Globus pallidus (tissue), 1 donor: Measurements from ENCODE around the gene RAI1.

Experiments used
- DNase-seq: peaks from one replicate; pipeline ENCODE4 v3.0.0-alpha.2; 2015; ENCODE audit warnings: low spot score

Gene RAI1

DNA sequence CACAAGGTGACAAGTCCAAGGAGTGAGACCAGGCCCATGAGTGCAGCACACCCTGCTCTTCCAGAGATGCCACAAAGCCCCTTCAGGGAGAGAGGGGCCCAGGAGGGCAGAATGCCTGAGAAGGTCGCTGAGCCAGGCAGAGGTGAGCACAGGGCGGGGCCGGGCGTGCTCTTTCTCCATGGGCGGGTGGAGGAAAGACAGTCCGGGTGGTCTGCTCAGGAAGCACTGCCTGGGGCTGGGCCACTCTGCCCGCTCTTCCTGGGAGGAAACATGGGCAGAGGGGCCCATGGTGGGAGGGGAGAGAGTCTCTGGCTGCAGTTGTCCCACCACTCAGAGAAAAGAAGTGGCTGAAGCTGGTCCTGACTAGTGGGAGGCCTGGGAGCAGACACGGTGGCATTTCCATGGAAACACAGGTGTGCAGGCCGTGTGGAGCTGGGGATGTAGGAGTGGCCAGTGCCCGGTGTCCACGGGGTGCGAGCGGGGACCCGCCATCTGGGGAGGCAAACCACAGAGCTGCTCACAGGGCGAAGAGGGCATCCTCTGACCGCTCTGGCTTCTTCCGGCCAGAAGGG, 165.9 kb downstream of the RAI1 start:
- DNase-seq, result no peak

DNA sequence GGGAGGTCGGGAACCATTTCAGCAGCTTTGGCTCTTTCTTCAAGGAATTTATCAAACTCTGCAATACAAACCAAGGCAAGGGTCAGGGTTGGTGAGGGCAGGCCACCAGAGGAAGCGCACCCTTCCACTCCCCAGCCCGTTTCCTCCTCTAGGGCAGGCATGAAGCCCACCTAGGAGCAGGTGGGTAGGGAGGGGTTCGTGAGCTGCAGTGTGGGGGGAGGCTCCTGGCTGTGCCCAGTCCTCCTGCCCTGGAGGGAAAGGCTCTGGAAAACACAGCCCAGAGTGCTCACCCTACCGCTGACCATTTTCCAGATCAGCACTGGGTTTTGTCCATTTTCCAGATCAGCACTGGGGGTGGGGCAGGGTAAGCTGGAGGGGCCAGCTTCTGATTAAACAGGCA, 166.5 kb downstream of the RAI1 start:
- DNase-seq, result no peak

DNA sequence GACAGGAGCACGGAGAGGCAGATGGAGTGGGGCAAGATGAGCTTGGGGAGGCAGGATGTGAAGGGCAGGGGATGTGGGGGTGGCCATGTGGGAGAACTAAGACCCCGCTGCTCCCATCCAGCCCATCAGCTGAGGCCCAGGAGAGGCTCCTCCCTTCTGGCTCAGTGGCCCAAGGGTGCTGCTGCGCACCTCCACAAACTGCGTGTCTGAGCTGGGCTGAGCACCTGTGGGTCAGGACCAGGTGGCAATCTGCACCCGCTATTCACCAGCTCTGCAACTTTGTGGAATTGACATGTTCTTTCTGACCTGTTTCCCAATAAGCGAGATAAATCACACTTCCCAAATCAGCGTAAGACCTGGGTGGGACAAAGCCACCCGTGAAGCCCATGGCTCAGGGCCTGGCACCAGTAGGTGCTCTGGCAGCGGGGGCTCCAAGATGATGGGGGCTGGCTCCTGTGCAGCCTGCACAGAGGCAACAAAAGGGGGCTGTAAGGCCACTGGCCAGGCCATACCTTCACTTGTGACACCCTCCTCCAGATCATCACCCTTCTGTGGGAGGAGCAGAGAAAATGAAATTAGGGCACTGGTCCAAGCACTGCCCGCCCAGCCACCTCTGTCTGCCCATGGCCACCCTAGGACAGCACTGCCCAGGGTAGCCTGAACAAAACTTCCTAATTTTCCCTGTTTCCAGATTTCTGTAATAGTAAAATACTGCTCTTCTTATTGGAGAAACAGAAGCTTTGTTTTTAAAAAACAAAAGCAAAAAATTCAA, 167.2 kb downstream of the RAI1 start:
- DNase-seq, result no peak

DNA sequence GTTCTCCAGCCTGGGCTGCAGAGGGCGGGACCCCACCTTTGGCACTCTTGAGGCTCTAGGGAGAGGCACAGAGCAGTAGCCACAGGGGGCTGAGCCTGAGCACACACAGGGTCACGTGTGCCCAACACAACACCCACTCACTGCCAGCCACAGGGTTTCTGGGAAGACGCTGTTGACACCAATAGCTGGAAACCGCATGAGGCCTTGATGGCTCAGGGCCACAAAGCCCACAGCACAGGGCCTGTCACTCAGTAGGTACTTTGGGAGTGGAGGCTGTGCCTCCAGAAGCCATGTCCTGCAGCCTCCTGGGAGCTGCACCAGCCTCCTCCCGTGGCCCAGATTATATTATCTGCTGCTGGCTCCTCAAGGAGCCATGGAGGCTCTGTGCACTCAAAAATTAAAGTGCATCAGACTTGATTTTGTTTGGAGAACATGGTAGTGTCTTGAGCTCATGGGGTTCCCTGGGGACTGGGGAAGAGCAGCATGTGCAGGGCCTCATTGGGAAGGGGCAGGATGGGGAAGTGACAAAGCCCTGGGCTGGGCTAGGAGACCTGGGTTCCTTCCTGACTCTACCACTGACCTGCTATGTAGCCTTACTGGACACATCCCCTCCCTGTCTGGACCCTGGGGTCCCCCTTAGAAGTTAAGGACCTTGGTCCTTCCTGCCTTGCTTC, 168.0 kb downstream of the RAI1 start:
- peak; percentile 63 for DNase-seq

DNA sequence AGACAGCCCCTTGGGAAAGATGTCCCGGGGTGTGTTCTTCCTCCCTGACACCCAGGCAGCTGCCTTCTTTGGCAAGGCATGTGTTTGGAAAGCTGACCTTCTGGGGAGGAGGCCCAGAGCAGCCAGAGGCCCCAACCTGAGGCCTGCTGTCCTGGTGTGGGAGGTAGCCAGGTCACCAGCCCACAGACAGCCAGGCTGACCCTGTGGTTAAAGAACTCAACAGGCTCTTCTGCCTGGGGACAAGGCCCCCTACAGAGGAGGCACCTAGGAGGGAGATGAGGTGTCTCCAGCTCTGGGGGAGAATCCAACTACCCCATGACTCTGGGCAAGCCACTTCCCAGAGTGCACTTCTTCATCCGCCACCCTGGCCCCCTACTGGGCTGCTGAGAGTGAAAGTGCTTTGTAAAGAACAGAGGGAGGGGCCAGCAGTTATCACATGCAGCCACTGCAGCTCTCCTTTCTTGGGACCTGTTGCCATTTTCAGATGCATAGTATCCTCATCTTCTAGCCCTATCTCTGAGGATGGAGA, 168.7 kb downstream of the RAI1 start:
- peak; percentile 71 for DNase-seq

DNA sequence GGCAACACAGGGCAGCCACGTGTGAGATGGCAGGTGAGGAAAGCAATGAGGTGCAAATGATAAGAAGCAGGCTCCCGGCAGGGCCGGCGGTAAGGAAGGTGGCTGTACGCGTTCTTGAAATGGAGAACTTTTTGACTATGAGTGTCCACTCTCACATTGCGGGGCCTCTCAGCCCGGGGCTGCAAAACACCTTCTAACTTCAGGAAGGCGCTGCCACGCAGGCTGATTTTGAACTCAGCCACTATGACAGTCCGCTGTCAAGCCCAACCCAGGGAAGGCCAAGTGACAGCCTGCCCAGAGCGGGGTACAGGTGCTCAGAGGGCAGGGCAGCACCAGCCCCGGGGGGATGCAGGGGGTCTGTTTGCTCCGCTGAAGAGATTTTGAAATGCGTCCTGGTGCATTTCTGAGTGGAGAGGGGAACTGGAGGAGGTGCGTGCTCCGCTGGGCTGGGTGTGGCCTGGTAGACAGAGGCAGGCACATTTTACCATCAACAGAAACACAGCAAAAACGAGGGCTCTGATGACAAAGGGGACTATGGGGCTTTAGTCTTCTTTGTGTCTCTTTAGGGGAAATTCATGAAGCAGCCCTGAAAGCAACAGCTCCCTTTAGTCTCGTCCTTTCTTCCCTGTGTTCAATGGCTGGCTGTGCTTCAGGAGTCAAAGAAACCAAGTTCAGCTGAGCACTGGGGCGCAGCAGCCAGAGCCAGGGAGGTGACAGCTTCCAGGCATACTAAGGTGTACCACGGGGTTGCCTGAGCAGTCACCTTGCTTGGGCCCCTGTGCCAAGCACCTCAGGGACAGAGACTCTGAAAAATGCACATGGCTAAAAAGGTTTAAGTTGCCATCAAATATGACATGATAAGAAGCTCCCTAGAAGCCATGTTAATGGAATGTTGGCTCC, 170.1 kb downstream of the RAI1 start:
- no peak for DNase-seq

DNA sequence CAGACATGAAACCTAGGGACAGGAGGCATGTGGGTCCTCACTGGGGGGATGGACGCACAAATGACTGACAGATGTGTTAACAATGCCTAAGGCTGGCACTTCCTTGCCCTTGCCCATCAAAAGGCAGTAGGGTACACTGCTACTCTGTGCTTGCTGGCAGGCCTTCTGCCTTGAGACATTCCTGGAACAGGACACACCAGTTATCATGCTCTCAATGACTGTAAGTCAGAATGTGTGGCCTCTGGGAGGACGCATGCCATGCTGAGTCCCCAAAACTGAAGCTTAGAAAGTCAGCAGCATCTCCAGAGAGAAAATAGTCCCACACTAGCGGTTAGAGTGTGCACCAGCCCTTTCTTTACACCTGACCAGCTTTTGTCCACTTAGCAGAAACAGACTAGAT, 171.7 kb downstream of the RAI1 start:
- no peak for DNase-seq

DNA sequence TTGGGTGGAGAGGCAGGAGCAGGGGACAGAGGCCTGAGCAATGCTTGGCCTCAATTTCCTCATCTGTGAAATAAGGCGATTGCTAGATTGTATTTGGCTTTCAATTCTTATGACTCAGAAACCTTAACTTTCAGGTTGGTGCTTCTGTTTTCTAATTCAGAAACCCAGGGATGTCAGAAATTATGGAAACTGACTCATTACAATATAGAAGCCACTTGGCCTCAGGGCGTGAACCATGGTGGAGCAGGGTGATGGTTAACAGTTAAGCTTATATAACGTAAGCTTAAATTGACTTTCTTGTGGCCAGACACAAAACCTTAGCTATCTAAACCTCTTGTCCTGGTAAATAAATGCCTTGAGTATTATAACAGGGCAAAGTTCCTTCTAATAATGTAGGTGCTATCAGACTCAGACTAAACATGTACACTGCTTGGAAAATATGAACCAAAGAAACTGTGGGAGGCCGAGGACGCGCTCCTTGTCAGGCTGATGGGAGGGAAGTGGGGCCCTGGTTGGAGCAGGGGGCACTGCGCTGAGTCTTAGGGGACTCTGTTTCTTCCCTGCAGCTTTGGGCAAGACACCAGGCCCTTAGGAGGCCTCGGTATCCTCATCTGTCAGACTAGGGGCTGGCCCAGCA, 172.7 kb downstream of the RAI1 start:
- DNase-seq, result no peak

DNA sequence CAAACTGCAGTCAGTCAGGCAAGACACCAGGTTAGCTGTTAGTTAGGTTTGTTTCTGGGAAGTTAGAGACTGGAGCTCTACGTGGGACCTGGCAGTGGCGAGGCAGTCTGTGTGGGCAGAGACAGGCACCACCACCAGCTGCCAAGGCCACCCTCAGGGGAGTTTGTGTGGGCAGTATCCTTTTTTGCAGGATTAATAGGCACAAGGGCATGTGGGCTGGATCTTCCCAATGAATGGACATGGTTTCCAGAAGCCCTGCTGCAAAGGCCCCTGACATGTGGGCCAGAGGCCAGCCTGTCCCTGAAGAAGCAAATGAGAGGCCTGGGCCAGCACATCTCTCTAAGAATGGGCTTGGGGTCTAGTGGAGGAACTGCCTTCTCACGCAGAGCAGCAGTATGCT, 174.7 kb downstream of the RAI1 start:
- no peak for DNase-seq

DNA sequence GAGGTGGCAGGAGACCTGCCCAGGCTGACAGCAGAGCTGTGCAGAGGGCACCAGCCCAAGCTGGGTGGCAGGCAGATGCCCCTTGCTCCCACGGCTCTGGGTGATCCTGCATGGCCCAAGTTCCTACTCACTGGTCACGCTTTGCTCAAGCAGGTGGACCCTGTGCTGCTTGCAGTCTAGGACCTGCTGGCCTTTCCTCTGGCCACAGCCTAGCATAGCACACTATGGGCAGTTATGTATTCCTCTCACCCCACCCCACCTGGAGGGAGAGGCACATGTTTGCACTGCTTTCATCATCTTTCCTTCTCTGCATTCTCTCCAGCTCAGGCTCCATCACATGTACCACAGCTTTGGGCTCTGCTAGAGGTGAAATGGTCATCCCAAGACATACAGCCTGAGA, 175.1 kb downstream of the RAI1 start:
- DNase-seq, result no peak

DNA sequence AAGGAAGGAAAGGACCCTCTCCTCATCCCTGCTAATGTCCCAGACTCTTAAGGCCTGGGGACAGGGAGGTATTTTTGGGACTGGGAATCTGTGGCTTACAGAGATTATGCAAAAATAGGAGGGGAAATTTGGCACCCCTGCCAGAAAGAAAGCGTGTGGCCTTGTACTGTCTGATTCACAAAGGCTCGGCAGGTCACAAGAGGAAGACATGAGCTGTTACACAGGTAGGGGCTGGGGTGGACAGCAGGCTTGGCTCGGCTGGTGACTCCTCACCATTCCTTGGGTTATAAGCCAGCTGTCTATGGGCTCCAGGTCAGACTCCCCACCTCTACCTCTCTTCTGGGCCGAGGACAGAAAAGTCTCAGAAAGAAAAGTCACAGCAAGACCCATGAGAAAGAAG, 176.2 kb downstream of the RAI1 start:
- DNase-seq, result no peak

DNA sequence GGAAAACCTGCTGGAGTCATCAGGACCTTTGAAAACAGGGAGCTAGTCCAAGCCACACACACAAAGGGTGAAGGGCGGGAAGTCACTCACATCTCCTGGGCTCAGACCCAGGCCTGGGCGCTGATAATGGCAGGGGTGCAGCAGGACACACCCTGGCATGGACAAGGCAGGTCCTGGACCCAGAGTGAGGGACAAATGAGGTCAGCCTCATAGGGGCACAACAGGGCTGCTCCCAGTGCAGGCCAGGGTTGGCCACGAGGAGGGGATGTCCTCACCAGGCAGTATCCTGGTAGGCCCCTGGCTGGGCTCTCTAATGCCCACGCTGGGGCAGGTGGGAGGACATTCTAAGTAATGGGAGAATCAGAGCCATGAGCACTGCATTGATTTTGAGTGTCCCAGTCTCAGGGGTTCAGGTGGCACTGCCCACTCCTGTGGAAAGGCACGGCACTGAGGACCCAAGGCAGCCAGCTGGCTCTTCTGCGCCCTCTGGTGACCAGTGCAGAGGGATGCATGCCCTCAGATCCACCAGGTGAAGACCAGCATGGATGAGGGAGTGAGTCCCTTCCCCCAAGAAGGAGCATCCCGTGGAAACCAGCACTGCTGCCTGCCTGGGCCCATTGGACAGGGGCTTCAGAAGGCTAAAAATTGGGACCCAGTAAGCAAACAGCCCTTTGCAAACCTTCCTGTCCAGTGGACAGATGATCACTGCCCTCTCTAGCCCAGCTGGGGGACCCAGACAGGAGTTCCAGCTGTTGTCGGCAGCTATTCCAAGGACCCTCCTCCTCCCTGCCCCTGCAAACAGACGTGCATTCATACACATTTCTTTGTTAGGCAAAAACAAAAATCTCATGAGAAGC, 178.9 kb downstream of the RAI1 start:
- peak; percentile 70 for DNase-seq

DNA sequence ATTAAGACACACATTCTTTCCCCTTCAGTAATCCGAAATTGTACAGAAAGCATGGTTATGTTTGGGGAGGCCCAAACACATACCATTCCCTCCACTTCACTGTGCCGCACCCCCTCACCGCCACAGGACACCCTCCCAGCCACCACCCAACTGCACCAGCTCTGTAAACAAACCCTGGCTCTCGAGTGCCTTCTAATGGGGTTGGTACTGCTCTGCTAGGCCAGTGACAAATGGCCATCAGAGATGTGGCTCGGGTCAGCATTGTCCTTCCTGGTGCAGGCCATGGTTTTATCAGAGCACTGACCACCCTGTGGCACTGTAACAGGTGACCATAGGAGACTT, 179.5 kb downstream of the RAI1 start:
- no peak for DNase-seq
